ENCODE results near the gene TMX4.
"Not testable (repeated sequence)": the region's sequence is repeated elsewhere in the genome, so short reads cannot be mapped to it uniquely, and the experiment has no call there.

The TMX4 gene

GRCh38 chr20:8036771-8037170, 17.2 kb upstream of the TMX4 start:
- Histone ChIP-seq H3K27me3 (replicated peaks in 2 of 5; ENCODE audit: control insufficient read depth in 4 of 5, insufficient read depth in 5 of 5, low read length in 4 of 5) (no peaks in the 10 kb centered on the region), H3K4me1 (ENCODE audit: control extremely low read depth in 1 of 4, control insufficient read depth in 4 of 4, insufficient read depth in 4 of 4, low read length in 3 of 4) (no peaks in the 10 kb centered on the region), H3K36me3 (ENCODE audit: control insufficient read depth in 4 of 4, insufficient read depth in 4 of 4, low read length in 3 of 4) (no peaks in the 10 kb centered on the region), H3K4me3 (ENCODE audit: control insufficient read depth in 1 of 7, extremely low read depth in 1 of 7, insufficient read depth in 4 of 7, low read depth in 2 of 7, low read length in 6 of 7) (no peak overlapping the region), H3K9me3 (ENCODE audit: control extremely low read depth in 1 of 5, control insufficient read depth in 4 of 5, insufficient read depth in 2 of 5, low read depth in 1 of 5, low read length in 4 of 5) (no peaks in the 10 kb centered on the region), H3K27ac (ENCODE audit: insufficient read depth in 1 of 2, low read depth in 1 of 2, low read length in 2 of 2, poor library complexity in 1 of 2, severe bottlenecking in 2 of 2) (no peak overlapping the region)
- POLR2A ChIA-PET = no interaction called here
- no peak for DNase-seq
- CTCF ChIA-PET = interaction anchor here (1.0 to 1.3 kb wide), 2 partner anchors 48 to 686 kb away, joined by 3 to 4 read pairs; no protein-coding TSS in a partner anchor
- 100% methylated on average over 1 of the region's 2 CpGs for WGBS (ENCODE audit: insufficient coverage)

DNA sequence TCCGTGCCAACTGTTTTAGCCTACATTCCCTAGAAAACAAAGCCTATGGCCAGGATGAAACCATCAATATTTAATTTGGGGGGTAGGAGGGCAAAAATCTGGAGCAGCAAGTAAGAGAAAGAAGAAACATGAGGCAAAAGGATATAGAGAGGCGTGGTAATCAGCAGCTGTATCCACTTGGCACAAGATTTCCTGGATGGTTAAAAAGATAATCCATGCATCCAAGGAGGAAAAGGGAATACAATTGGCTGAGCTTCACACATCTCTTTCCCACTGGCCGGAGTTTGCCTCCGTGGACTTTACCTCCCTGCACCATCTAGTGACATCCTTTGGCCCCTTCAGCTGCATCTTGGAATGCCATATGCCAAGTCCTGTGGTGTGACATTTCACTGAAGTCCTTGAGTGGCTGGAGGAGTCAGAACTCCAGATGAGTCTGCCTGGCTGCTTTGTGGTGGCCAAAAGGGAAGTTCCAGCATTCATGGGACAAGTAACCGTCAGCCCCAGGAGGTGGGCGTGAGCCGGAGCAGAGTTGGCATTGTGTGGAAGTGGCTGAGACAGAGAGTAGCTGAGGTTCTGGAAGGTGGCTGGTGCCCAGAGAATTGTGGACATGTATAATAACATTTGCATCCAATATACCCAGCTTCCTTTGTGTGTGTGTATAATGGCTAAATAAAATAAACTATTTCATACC, 13.7 kb upstream of the TMX4 start:
- Histone ChIP-seq H3K4me1 (ENCODE audit: control extremely low read depth in 1 of 4, control insufficient read depth in 4 of 4, insufficient read depth in 4 of 4, low read length in 3 of 4) (no peaks in the 10 kb centered on the region), H3K4me3 (ENCODE audit: control insufficient read depth in 1 of 7, extremely low read depth in 1 of 7, insufficient read depth in 4 of 7, low read depth in 2 of 7, low read length in 6 of 7) (no peak overlapping the region), H3K27ac (ENCODE audit: insufficient read depth in 1 of 2, low read depth in 1 of 2, low read length in 2 of 2, poor library complexity in 1 of 2, severe bottlenecking in 2 of 2) (no peak overlapping the region), H3K27me3 (replicated peaks in 2 of 5; ENCODE audit: control insufficient read depth in 4 of 5, insufficient read depth in 5 of 5, low read length in 4 of 5) (no peaks in the 10 kb centered on the region), H3K9me3 (ENCODE audit: control extremely low read depth in 1 of 5, control insufficient read depth in 4 of 5, insufficient read depth in 2 of 5, low read depth in 1 of 5, low read length in 4 of 5) (no peaks in the 10 kb centered on the region), H3K36me3 (ENCODE audit: control insufficient read depth in 4 of 4, insufficient read depth in 4 of 4, low read length in 3 of 4) (no peaks in the 10 kb centered on the region)
- DNase-seq = no peak
- 100% methylated on average over 1 of the region's 7 CpGs for WGBS (ENCODE audit: insufficient coverage)
- ChIA-PET POLR2A (no interaction called here), CTCF (interaction anchor here (3.0 kb wide), 1 partner anchor 11 kb away, joined by 16 read pairs; no protein-coding TSS in a partner anchor)

GRCh38 chr20:8032499-8032898, 12.9 kb upstream of the TMX4 start:
- ChIA-PET CTCF (interaction anchor here (1.3 kb wide), 1 partner anchor 12 kb away, joined by 5 read pairs; no protein-coding TSS in a partner anchor), POLR2A (no interaction called here)
- no peaks in the 10 kb centered on the region for H3K27me3 ChIP-seq (replicated peaks in 2 of 5; ENCODE audit: control insufficient read depth in 4 of 5, insufficient read depth in 5 of 5, low read length in 4 of 5)
- 100% methylated on average over 1 of the region's 2 CpGs for WGBS (ENCODE audit: insufficient coverage)
- H3K4me1 ChIP-seq (ENCODE audit: control extremely low read depth in 1 of 4, control insufficient read depth in 4 of 4, insufficient read depth in 4 of 4, low read length in 3 of 4) = no peaks in the 10 kb centered on the region
- no peaks in the 10 kb centered on the region for H3K36me3 ChIP-seq (ENCODE audit: control insufficient read depth in 4 of 4, insufficient read depth in 4 of 4, low read length in 3 of 4)
- no peak for DNase-seq
- H3K4me3 ChIP-seq (ENCODE audit: control insufficient read depth in 1 of 7, extremely low read depth in 1 of 7, insufficient read depth in 4 of 7, low read depth in 2 of 7, low read length in 6 of 7) = no peak overlapping the region
- H3K27ac ChIP-seq (ENCODE audit: insufficient read depth in 1 of 2, low read depth in 1 of 2, low read length in 2 of 2, poor library complexity in 1 of 2, severe bottlenecking in 2 of 2) = no peak overlapping the region
- peaks cover 0 to 2% (median 0%) of the 10 kb centered on the region in 5 experiments for H3K9me3 ChIP-seq (ENCODE audit: control extremely low read depth in 1 of 5, control insufficient read depth in 4 of 5, insufficient read depth in 2 of 5, low read depth in 1 of 5, low read length in 4 of 5)

- H3K9me3 ChIP-seq (ENCODE audit: control extremely low read depth in 1 of 5, control insufficient read depth in 4 of 5, insufficient read depth in 2 of 5, low read depth in 1 of 5, low read length in 4 of 5); H3K36me3 ChIP-seq (ENCODE audit: control insufficient read depth in 4 of 4, insufficient read depth in 4 of 4, low read length in 3 of 4); H3K27me3 ChIP-seq (replicated peaks in 2 of 5; ENCODE audit: control insufficient read depth in 4 of 5, insufficient read depth in 5 of 5, low read length in 4 of 5); POLR2A ChIA-PET; H3K4me1 ChIP-seq (ENCODE audit: control extremely low read depth in 1 of 4, control insufficient read depth in 4 of 4, insufficient read depth in 4 of 4, low read length in 3 of 4); DNase-seq; H3K27ac ChIP-seq (ENCODE audit: insufficient read depth in 1 of 2, low read depth in 1 of 2, low read length in 2 of 2, poor library complexity in 1 of 2, severe bottlenecking in 2 of 2); H3K4me3 ChIP-seq (ENCODE audit: control insufficient read depth in 1 of 7, extremely low read depth in 1 of 7, insufficient read depth in 4 of 7, low read depth in 2 of 7, low read length in 6 of 7): not testable (repeated sequence)
- CTCF ChIA-PET = interaction anchor here (1.0 to 2.2 kb wide), 4 partner anchors 11 to 21 kb away, joined by 3 to 8 read pairs (median 4); no protein-coding TSS in a partner anchor
Observed at GRCh38 chr20:8031539-8031938, 12.0 kb upstream of the TMX4 start.

GRCh38 chr20:8021541-8022269, 2.1 kb upstream of the TMX4 start:
- H3K27ac ChIP-seq (ENCODE audit: insufficient read depth in 1 of 2, low read depth in 1 of 2, low read length in 2 of 2, poor library complexity in 1 of 2, severe bottlenecking in 2 of 2) = no peak overlapping the region
- ChIA-PET CTCF (interaction anchor here (1.1 to 2.3 kb wide), 4 partner anchors 9 to 700 kb away, joined by 3 to 8 read pairs (median 6); no protein-coding TSS in a partner anchor), POLR2A (no interaction called here)
- no peak for DNase-seq
- H3K4me3 ChIP-seq (ENCODE audit: control insufficient read depth in 1 of 7, extremely low read depth in 1 of 7, insufficient read depth in 4 of 7, low read depth in 2 of 7, low read length in 6 of 7) = no peak overlapping the region
- H3K36me3 ChIP-seq (ENCODE audit: control insufficient read depth in 4 of 4, insufficient read depth in 4 of 4, low read length in 3 of 4) = no peaks in the 10 kb centered on the region
- H3K9me3 ChIP-seq (ENCODE audit: control extremely low read depth in 1 of 5, control insufficient read depth in 4 of 5, insufficient read depth in 2 of 5, low read depth in 1 of 5, low read length in 4 of 5) = no peaks in the 10 kb centered on the region
- H3K27me3 ChIP-seq (replicated peaks in 2 of 5; ENCODE audit: control insufficient read depth in 4 of 5, insufficient read depth in 5 of 5, low read length in 4 of 5) = no peaks in the 10 kb centered on the region
- peaks cover 18 to 42% (median 29%) of the 10 kb centered on the region in 4 experiments for H3K4me1 ChIP-seq (ENCODE audit: control extremely low read depth in 1 of 4, control insufficient read depth in 4 of 4, insufficient read depth in 4 of 4, low read length in 3 of 4)
- WGBS (ENCODE audit: insufficient coverage) = 100% methylated on average over 5 of the region's 10 CpGs

DNA sequence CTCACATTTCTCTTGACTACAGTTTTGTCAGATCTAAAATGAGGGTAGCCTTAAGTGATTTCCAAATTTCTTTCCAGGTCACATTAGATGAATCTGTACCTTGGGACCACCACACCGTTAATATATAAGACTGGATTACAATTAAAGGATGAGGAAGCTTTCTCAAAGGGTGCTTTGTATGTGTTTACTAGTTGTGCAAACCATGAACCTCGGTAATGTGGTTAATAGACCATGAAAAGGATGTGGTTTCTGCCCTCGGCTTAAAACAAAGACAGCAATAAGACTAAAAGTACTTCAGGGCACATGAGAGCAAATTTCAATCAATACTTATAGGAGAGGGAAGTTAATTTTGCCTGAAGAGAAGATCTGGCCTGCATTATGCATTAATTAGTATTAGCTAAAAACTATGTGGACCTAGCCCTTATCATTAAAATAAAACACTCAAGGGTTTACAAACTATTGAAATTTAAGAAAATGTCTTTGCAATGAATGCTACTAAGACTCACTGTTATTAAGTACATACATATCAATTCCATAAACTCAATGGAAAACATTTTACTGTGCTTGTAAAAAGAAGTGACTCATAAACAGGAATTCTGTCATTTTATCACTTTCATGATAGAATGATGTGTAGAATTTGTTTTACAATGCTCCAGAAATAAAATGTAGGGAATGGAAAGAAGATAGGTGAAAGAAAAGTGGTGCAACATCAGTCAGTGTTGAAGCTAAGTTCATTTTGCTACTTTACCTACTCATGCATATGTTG, 936 bp upstream of the TMX4 start:
- H3K27ac ChIP-seq (ENCODE audit: insufficient read depth in 1 of 2, low read depth in 1 of 2, low read length in 2 of 2, poor library complexity in 1 of 2, severe bottlenecking in 2 of 2) = peak overlapping the region in 1 of 2 experiments; percentile 91
- H3K4me1 ChIP-seq (ENCODE audit: control extremely low read depth in 1 of 4, control insufficient read depth in 4 of 4, insufficient read depth in 4 of 4, low read length in 3 of 4) = peaks cover 18 to 42% (median 29%) of the 10 kb centered on the region in 4 experiments
- peak; percentile 65 to 89 (median 89) for DNase-seq
- ChIA-PET CTCF (interaction anchor here (1.1 to 2.3 kb wide), 4 partner anchors 10 to 702 kb away, joined by 3 to 8 read pairs (median 8); no protein-coding TSS in a partner anchor), POLR2A (interaction anchor here (0.6 kb wide), 1 partner anchor 371 kb away, joined by 3 read pairs; no protein-coding TSS in a partner anchor)
- H3K9me3 ChIP-seq (ENCODE audit: control extremely low read depth in 1 of 5, control insufficient read depth in 4 of 5, insufficient read depth in 2 of 5, low read depth in 1 of 5, low read length in 4 of 5) = no peaks in the 10 kb centered on the region
- H3K4me3 ChIP-seq (ENCODE audit: control insufficient read depth in 1 of 7, extremely low read depth in 1 of 7, insufficient read depth in 4 of 7, low read depth in 2 of 7, low read length in 6 of 7) = peak overlapping the region in 6 of 7 experiments; percentile 70 to 91 (median 84)
- no CpG with 5 or more reads among the region's 3 CpGs for WGBS (ENCODE audit: insufficient coverage)
- H3K27me3 ChIP-seq (replicated peaks in 2 of 5; ENCODE audit: control insufficient read depth in 4 of 5, insufficient read depth in 5 of 5, low read length in 4 of 5) = no peaks in the 10 kb centered on the region
- H3K36me3 ChIP-seq (ENCODE audit: control insufficient read depth in 4 of 4, insufficient read depth in 4 of 4, low read length in 3 of 4) = peaks cover 0 to 3% (median 0%) of the 10 kb centered on the region in 4 experiments
